Embryonic facial prominence (tissue), 1 donor: ENCODE measurements around the gene ARFGAP3.
"Not testable (repeated sequence)": the region's sequence is repeated elsewhere in the genome, so short reads cannot be mapped to it uniquely, and the experiment has no call there.

Experiments
- DNase-seq: peaks from one replicate; pipeline ENCODE4 v3.0.0-alpha.2; 2016; ENCODE audit errors: extremely low spot score

Gene ARFGAP3

GRCh38 chr22:42794551-42795510 is 62.2 kb downstream of the ARFGAP3 start:
- DNase-seq: no peak

GRCh38 chr22:42793848-42794405 is 63.1 kb downstream of the ARFGAP3 start:
- no peak for DNase-seq

- no peak for DNase-seq
Measured at GRCh38 chr22:42792909-42793847, 63.9 kb downstream of the ARFGAP3 start.

GRCh38 chr22:42792453-42792908 is 64.6 kb downstream of the ARFGAP3 start:
- DNase-seq: no peak

- no peak for DNase-seq
Measured at GRCh38 chr22:42791721-42792452, 65.2 kb downstream of the ARFGAP3 start.

GRCh38 chr22:42788466-42788865 is 68.6 kb downstream of the ARFGAP3 start:
- DNase-seq: no peak

GRCh38 chr22:42788021-42788420 is 69.1 kb downstream of the ARFGAP3 start:
- DNase-seq: no peak

- no peak for DNase-seq
Measured at GRCh38 chr22:42787357-42787736, 69.7 kb downstream of the ARFGAP3 start.

- DNase-seq: no peak
Measured at GRCh38 chr22:42786606-42787356, 70.3 kb downstream of the ARFGAP3 start.

GRCh38 chr22:42785706-42786499 is 71.2 kb downstream of the ARFGAP3 start:
- DNase-seq: no peak

- not testable (repeated sequence) for DNase-seq
Measured at GRCh38 chr22:42782306-42782705, 74.8 kb downstream of the ARFGAP3 start.

- DNase-seq: peak; percentile 78
Measured at GRCh38 chr22:42780070-42780540, 77.0 kb downstream of the ARFGAP3 start.

GRCh38 chr22:42777126-42777525 is 79.9 kb downstream of the ARFGAP3 start:
- DNase-seq: no peak

- DNase-seq: no peak
Measured at GRCh38 chr22:42773167-42773566, 83.9 kb downstream of the ARFGAP3 start.

- DNase-seq: no peak
Measured at GRCh38 chr22:42772647-42773046, 84.4 kb downstream of the ARFGAP3 start.

- no peak for DNase-seq
Measured at GRCh38 chr22:42770941-42771647, 86.0 kb downstream of the ARFGAP3 start.

GRCh38 chr22:42770448-42770726 is 86.7 kb downstream of the ARFGAP3 start:
- DNase-seq: no peak

- no peak for DNase-seq
Measured at GRCh38 chr22:42769574-42770447, 87.3 kb downstream of the ARFGAP3 start.
